HepG2 (cell line): ENCODE measurements around the gene SLC9A8. TPM values are rescaled to one million over a fixed set of nuclear protein-coding genes. Genes with fewer than 3 reads are reported as not detected.

ENCODE experiments used
- CC2D1A ChIP-seq: sonication (generic); formaldehyde crosslinking; IDR thresholded peaks from 2 replicates; pipeline ENCODE4 v1.8.1; 2023; ENCODE audit warnings: mild to moderate bottlenecking, missing genetic modification reagents
- CCAR2 ChIP-seq: fragments of 200-400 bp; formaldehyde crosslinking; optimal IDR thresholded peaks from 2 replicates; pipeline ENCODE3; 2018; ENCODE audit warnings: low read depth, mild to moderate bottlenecking, low read length, moderate library complexity
- KAT7 ChIP-seq: IDR thresholded peaks from 2 replicates; pipeline ENCODE4 v1.6.1; 2018; ENCODE audit warnings: borderline replicate concordance, missing compliant biosample characterization
- LCORL ChIP-seq, 2 experiments: fragments of 450-650 bp in 1 of 2; sonication (generic) in 1 of 2; formaldehyde crosslinking in 1 of 2; IDR thresholded peaks; 2 replicates each; pipeline versions ENCODE4 v1.5.0 to v1.6.1; 2017 to 2020; ENCODE audit warnings: antibody characterized with exemption in 1 of 2, missing genetic modification reagents in 1 of 2
- PAX8 ChIP-seq: sonication (generic); formaldehyde crosslinking; IDR thresholded peaks from 2 replicates; pipeline ENCODE4 v1.8.0; 2022; ENCODE audit warnings: mild to moderate bottlenecking, missing genetic modification reagents, borderline replicate concordance
- RELA ChIP-seq: sonication (generic); formaldehyde crosslinking; IDR thresholded peaks from 2 replicates; pipeline ENCODE4 v1.4.0; 2020; ENCODE audit warnings: missing genetic modification reagents
- REPIN1 ChIP-seq: sonication (generic); formaldehyde crosslinking; IDR thresholded peaks from 2 replicates; pipeline ENCODE4 v1.8.0; 2022; ENCODE audit warnings: missing genetic modification reagents, low read depth, mild to moderate bottlenecking, borderline replicate concordance
- RFXAP ChIP-seq: sonication (generic); formaldehyde crosslinking; IDR thresholded peaks from 2 replicates; pipeline ENCODE4 v1.4.0; 2020; ENCODE audit warnings: missing genetic modification reagents, borderline replicate concordance
- SP2 ChIP-seq: sonication (generic); formaldehyde crosslinking; IDR thresholded peaks from 2 replicates; pipeline ENCODE4 v1.5.1; 2020; ENCODE audit warnings: mild to moderate bottlenecking, missing genetic modification reagents
- STAT5B ChIP-seq: sonication (generic); formaldehyde crosslinking; IDR thresholded peaks from 2 replicates; pipeline ENCODE4 v1.4.0; 2020; ENCODE audit warnings: missing genetic modification reagents
- TBX2 ChIP-seq: sonication (generic); formaldehyde crosslinking; IDR thresholded peaks from 2 replicates; pipeline ENCODE4 v1.5.0; 2020; ENCODE audit warnings: missing genetic modification reagents, mild to moderate bottlenecking, borderline replicate concordance
- TCF7 ChIP-seq: sonication (generic); IDR thresholded peaks from 2 replicates; pipeline ENCODE4 v1.6.1; 2016; ENCODE audit warnings: antibody characterized with exemption, low read depth
- ZBTB26 ChIP-seq: IDR thresholded peaks from 2 replicates; pipeline ENCODE4 v1.6.1; 2016; ENCODE audit warnings: missing compliant biosample characterization, missing genetic modification reagents, borderline replicate concordance
- ZNF280D ChIP-seq: sonication (generic); formaldehyde crosslinking; IDR thresholded peaks from 2 replicates; pipeline ENCODE4 v1.5.1; 2020; ENCODE audit warnings: mild to moderate bottlenecking, missing genetic modification reagents
- ZNF33A ChIP-seq: sonication (generic); formaldehyde crosslinking; IDR thresholded peaks from 2 replicates; pipeline ENCODE4 v1.5.1; 2020; ENCODE audit warnings: missing genetic modification reagents, mild to moderate bottlenecking, moderate library complexity, borderline replicate concordance
- ZNF383 ChIP-seq: sonication (generic); formaldehyde crosslinking; IDR thresholded peaks from 2 replicates; pipeline ENCODE4 v1.4.0; 2020; ENCODE audit warnings: missing genetic modification reagents, mild to moderate bottlenecking, borderline replicate concordance
- ZSCAN9 ChIP-seq: IDR thresholded peaks from 2 replicates; pipeline ENCODE4 v1.6.1; 2016; ENCODE audit warnings: borderline replicate concordance
- polyA plus RNA-seq, 8 experiments: library from polyadenylated mRNA; depleted of rRNA in 3 of 8; stranded (reverse) in 7 of 8; unstranded in 1 of 8; fragments of >200 nt; fragmentation: Illumina TruSeq in 4 of 8; extraction: Trizol in 4 of 8; gene quantifications; 2 replicates each; pipeline versions ENCODE4 v1.2.1 to v1.2.3, GENCODE V29; 2011 to 2016; ENCODE audit warnings: low read depth in 4 of 8, missing spikeins in 1 of 8, mixed read lengths in 1 of 8; ENCODE audit not compliant: insufficient read depth in 1 of 8
- total RNA-seq, 5 experiments: library from RNA; depleted of rRNA; stranded (reverse); fragments of >200 nt; fragmentation: Illumina TruSeq; extraction: Trizol; gene quantifications; 2 replicates each; pipeline ENCODE4 v1.2.3, GENCODE V29; 2016; ENCODE audit warnings: low read depth in 1 of 5
- TF ChIP-seq, protein P1 (sequence below): sonication (generic); formaldehyde crosslinking; IDR thresholded peaks from 2 replicates; pipeline ENCODE4 v1.8.0; 2022; ENCODE audit warnings: low read depth, missing genetic modification reagents
- TF ChIP-seq, protein P2 (sequence below): sonication (generic); formaldehyde crosslinking; IDR thresholded peaks from 2 replicates; pipeline ENCODE4 v1.8.1; 2022; ENCODE audit warnings: mild to moderate bottlenecking, missing genetic modification reagents
- TF ChIP-seq, protein P3 (sequence below): sonication (generic); formaldehyde crosslinking; IDR thresholded peaks from 2 replicates; pipeline ENCODE4 v1.5.1; 2020; ENCODE audit warnings: missing genetic modification reagents, mild to moderate bottlenecking, borderline replicate concordance

The SLC9A8 gene
- total and polyA plus RNA-seq, 2 of the 13 experiments (the other 11 are each of a cell fraction or from before 2014, with no cell fraction given), result 4.1 to 7.4 TPM

DNA sequence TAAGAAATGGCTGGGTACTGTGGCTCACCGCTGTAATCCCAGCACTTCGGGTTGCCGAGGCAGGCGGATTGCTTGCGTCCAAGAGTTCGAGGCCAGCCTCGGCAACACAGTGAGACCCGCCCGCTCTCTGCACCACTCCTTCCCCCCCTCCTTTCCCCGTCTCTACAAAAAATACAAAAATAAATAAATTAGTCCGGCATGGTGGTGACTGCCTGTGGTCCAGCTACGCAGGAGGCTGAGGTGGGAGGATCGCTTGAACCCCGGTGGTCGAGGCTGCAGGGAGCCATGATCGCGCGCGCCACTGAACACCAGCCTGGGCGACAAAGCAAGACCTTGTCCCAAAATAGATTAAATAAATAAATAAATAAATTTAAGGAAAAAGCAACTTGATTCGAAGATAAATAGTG is 123.1 kb downstream of the SLC9A8 start (continued):
- no peak for TF ChIP-seq PAX8 (CRISPR knock-in tag)
- no peak for TF ChIP-seq RFXAP (CRISPR knock-in tag)
- TF ChIP-seq, protein P1, sequence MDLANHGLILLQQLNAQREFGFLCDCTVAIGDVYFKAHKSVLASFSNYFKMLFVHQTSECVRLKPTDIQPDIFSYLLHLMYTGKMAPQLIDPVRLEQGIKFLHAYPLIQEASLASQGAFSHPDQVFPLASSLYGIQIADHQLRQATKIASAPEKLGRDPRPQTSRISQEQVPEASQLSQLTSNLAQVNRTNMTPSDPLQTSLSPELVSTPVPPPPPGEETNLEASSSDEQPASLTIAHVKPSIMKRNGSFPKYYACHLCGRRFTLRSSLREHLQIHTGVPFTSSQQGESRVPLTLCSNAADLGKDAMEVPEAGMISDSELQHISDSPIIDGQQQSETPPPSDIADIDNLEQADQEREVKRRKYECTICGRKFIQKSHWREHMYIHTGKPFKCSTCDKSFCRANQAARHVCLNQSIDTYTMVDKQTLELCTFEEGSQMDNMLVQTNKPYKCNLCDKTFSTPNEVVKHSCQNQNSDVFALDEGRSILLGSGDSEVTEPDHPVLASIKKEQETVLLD, result no peak
- TF ChIP-seq, protein P2, sequence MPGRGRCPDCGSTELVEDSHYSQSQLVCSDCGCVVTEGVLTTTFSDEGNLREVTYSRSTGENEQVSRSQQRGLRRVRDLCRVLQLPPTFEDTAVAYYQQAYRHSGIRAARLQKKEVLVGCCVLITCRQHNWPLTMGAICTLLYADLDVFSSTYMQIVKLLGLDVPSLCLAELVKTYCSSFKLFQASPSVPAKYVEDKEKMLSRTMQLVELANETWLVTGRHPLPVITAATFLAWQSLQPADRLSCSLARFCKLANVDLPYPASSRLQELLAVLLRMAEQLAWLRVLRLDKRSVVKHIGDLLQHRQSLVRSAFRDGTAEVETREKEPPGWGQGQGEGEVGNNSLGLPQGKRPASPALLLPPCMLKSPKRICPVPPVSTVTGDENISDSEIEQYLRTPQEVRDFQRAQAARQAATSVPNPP (CRISPR knock-in tag), result no peak
- TF ChIP-seq, protein P3, sequence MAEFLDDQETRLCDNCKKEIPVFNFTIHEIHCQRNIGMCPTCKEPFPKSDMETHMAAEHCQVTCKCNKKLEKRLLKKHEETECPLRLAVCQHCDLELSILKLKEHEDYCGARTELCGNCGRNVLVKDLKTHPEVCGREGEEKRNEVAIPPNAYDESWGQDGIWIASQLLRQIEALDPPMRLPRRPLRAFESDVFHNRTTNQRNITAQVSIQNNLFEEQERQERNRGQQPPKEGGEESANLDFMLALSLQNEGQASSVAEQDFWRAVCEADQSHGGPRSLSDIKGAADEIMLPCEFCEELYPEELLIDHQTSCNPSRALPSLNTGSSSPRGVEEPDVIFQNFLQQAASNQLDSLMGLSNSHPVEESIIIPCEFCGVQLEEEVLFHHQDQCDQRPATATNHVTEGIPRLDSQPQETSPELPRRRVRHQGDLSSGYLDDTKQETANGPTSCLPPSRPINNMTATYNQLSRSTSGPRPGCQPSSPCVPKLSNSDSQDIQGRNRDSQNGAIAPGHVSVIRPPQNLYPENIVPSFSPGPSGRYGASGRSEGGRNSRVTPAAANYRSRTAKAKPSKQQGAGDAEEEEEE (CRISPR knock-in tag), result no peak
- no peak for TF ChIP-seq ZBTB26 (CRISPR knock-in tag)
- TF ChIP-seq REPIN1, result no peak
- no peak for TF ChIP-seq ZSCAN9 (CRISPR knock-in tag)
- TF ChIP-seq ZNF33A (CRISPR knock-in tag), result 0 out of 2 replicates have a peak, but pooled peaks have one; percentile 5
- TF ChIP-seq ZNF280D, result no peak
- TF ChIP-seq TBX2 (CRISPR knock-in tag), result no peak
- 0 out of 2 replicates have a peak, but pooled peaks have one; percentile 24 for TF ChIP-seq SP2 (CRISPR knock-in tag)
- TF ChIP-seq LCORL (IDR thresholded peaks at IDR 0.05), result no peak
- TF ChIP-seq LCORL (CRISPR knock-in tag; IDR thresholded peaks at IDR 0.05), result no peak
- no peak for TF ChIP-seq TCF7
- no peak for TF ChIP-seq RELA (CRISPR knock-in tag)
- TF ChIP-seq KAT7 (CRISPR knock-in tag), result no peak
- TF ChIP-seq ZNF383, result no peak
- no peak for TF ChIP-seq STAT5B (CRISPR knock-in tag)
- peak; percentile 70; the same call in 1 of the 2 replicates for TF ChIP-seq CC2D1A (CRISPR knock-in tag)
- TF ChIP-seq CCAR2, result no peak
